ENCODE measurements around the gene COQ8B.

Gene COQ8B

DNA sequence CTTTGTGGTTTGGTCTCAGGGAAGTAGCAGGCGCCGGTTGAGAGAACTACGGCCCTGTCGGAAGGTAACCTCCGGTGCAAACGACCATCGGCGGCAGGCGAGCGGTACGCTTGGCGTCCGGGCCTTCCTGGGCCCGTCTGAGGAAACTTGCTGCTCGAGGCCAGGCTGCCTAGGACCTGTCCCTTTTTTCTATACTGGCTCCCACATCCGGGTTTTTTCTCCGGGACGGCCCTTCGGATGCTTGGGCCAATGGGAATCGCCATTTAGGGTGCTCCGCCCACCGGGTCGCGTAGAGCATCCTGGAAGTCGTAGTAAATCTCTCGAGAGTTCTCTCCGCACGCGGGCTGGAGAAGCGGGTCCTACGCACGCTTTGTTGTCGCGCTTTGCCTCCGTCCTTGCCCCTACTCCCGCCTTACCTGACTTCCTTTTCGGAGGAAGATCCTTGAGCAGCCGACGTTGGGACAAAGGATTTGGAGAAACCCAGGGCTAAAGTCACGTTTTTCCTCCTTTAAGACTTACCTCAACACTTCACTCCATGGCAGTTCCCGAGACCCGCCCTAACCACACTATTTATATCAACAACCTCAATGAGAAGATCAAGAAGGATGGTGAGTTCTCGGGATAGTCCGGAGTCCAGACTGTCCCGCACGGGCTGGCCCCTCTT is 34.3 kb upstream of the COQ8B start, which contains the start of gene SNRPA:
TSS of gene SNRPA (plus strand) at position 330 of the 664 bp plus-strand sequence. CDS start at position 536, 206 bp downstream.
- H3K27ac ChIP-seq (ENCODE audit: low read depth, low read length), result peak within 1 kb of the TSS; percentile 97
- H3K4me1 ChIP-seq (ENCODE audit: control insufficient read depth, insufficient read depth, low read length), result peaks cover 12% of the 10 kb centered on the region
- H3K9ac ChIP-seq (ENCODE audit: low read length), result peak within 1 kb of the TSS; percentile 84
- H3K4me3 ChIP-seq (ENCODE audit: low read length), result peak within 1 kb of the TSS; percentile 94
- no peaks in the 10 kb centered on the region for H3K27me3 ChIP-seq (ENCODE audit: control insufficient read depth, insufficient read depth, low read length)
- no peaks in the 10 kb centered on the region for H3K36me3 ChIP-seq (ENCODE audit: control insufficient read depth, insufficient read depth, low read length)

DNA sequence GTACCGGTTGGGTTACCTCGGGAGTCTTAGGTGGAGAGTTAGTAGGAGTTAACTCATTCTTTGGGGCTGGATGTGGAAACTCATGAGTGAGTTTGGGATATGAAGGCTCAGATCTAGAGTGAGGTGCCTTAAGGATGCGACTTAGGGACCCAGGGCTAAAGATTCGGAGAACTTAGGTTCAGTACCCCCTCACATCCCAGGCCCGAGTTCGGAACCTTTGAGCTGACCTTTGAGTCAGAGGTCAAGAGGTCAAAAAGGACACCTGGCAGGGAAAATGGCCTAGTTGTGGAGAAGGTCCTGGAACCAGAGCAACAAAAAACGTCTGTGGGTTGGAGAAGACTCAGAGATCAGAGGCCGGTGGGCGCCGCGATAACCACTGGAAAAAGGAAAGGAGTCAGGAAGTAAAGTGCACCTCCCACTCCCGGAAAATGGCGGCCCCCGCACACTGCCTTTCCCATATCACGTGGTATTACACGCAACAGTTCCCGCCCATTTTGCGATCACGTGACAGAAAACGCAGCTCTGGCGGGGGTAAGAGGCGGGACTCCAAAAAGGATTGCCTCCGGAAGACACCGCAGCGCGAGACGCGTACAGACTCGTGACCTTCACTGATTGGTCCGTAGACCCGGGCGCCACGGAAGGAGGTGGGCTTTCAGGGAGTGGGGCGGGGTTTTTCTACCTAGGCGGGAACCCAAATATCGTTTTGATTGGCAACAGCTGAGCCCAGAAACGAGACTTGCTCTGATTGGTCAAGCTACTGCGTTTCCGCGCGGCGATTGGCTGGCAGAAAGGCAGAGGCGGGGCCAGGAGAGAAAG is 33.6 kb upstream of the COQ8B start, which contains the start of gene ACTMAP:
TSS of gene ACTMAP (minus strand) at position 420 of the 816 bp plus-strand sequence. CDS start 674 bp downstream, outside the sequence.
- Histone ChIP-seq H3K4me3 (ENCODE audit: low read length) (peak within 1 kb of the TSS; percentile 94), H3K27me3 (ENCODE audit: control insufficient read depth, insufficient read depth, low read length) (no peaks in the 10 kb centered on the region), H3K36me3 (ENCODE audit: control insufficient read depth, insufficient read depth, low read length) (no peaks in the 10 kb centered on the region), H3K9ac (ENCODE audit: low read length) (peak within 1 kb of the TSS; percentile 84), H3K4me1 (ENCODE audit: control insufficient read depth, insufficient read depth, low read length) (peaks cover 12% of the 10 kb centered on the region), H3K27ac (ENCODE audit: low read depth, low read length) (peak within 1 kb of the TSS; percentile 97)

GRCh38 chr19:40747536-40747935 is 30.9 kb upstream of the COQ8B start:
- Histone ChIP-seq H3K4me1 (ENCODE audit: control insufficient read depth, insufficient read depth, low read length) (peaks cover 8% of the 10 kb centered on the region), H3K27me3 (ENCODE audit: control insufficient read depth, insufficient read depth, low read length) (no peaks in the 10 kb centered on the region)

DNA sequence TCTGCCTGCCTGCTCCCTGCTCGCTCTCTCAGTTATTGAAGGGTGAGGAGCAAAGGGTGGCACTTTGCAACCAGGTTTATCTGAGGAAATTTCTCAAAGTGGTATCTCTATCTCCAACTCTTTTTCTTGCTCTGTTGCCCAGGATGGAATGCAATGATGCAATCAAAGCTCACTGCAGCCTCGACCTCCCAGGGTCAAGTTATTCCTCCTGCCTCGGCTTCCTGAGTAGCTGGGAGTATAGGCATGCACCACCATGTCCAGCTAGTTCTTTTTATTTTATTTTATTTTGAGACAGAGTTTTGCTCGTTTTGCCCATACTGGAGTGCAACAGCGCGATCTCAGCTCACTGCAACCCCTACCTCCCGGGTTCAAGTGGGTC is 28.7 kb upstream of the COQ8B start:
- no peaks in the 10 kb centered on the region for H3K27me3 ChIP-seq (ENCODE audit: control insufficient read depth, insufficient read depth, low read length)
- no peak overlapping the region for H3K9ac ChIP-seq (ENCODE audit: low read length)
- peaks cover 5% of the 10 kb centered on the region for H3K4me1 ChIP-seq (ENCODE audit: control insufficient read depth, insufficient read depth, low read length)
- no peak overlapping the region for H3K4me3 ChIP-seq (ENCODE audit: low read length)
- H3K36me3 ChIP-seq (ENCODE audit: control insufficient read depth, insufficient read depth, low read length), result no peaks in the 10 kb centered on the region
- H3K27ac ChIP-seq (ENCODE audit: low read depth, low read length), result no peak overlapping the region

More at GRCh38 chr19:40747536-40747935, 30.9 kb upstream of the COQ8B start:
- no peaks in the 10 kb centered on the region for H3K36me3 ChIP-seq (ENCODE audit: control insufficient read depth, insufficient read depth, low read length)
- no peak overlapping the region for H3K27ac ChIP-seq (ENCODE audit: low read depth, low read length)
- H3K4me3 ChIP-seq (ENCODE audit: low read length), result no peak overlapping the region
- H3K9ac ChIP-seq (ENCODE audit: low read length), result no peak overlapping the region

- Histone ChIP-seq H3K27me3 (ENCODE audit: control insufficient read depth, insufficient read depth, low read length) (no peaks in the 10 kb centered on the region), H3K4me1 (ENCODE audit: control insufficient read depth, insufficient read depth, low read length) (peaks cover 3% of the 10 kb centered on the region), H3K27ac (ENCODE audit: low read depth, low read length) (no peak overlapping the region), H3K4me3 (ENCODE audit: low read length) (no peak overlapping the region), H3K36me3 (ENCODE audit: control insufficient read depth, insufficient read depth, low read length) (peaks cover 3% of the 10 kb centered on the region), H3K9ac (ENCODE audit: low read length) (no peak overlapping the region)
These were observed 28.1 kb upstream of the COQ8B start for GRCh38 chr19:40744554-40745401.

- H3K27me3 ChIP-seq (ENCODE audit: control insufficient read depth, insufficient read depth, low read length), result no peaks in the 10 kb centered on the region
- H3K36me3 ChIP-seq (ENCODE audit: control insufficient read depth, insufficient read depth, low read length), result peaks cover 9% of the 10 kb centered on the region
- H3K27ac ChIP-seq (ENCODE audit: low read depth, low read length), result no peak overlapping the region
- no peak overlapping the region for H3K4me3 ChIP-seq (ENCODE audit: low read length)
- no peaks in the 10 kb centered on the region for H3K4me1 ChIP-seq (ENCODE audit: control insufficient read depth, insufficient read depth, low read length)
- no peak overlapping the region for H3K9ac ChIP-seq (ENCODE audit: low read length)
These were observed 27.2 kb upstream of the COQ8B start for GRCh38 chr19:40743926-40744325.

GRCh38 chr19:40742886-40743285 is 26.2 kb upstream of the COQ8B start:
- Histone ChIP-seq H3K9ac (ENCODE audit: low read length) (no peak overlapping the region), H3K4me3 (ENCODE audit: low read length) (no peak overlapping the region), H3K27ac (ENCODE audit: low read depth, low read length) (no peak overlapping the region), H3K4me1 (ENCODE audit: control insufficient read depth, insufficient read depth, low read length) (no peaks in the 10 kb centered on the region), H3K36me3 (ENCODE audit: control insufficient read depth, insufficient read depth, low read length) (peaks cover 9% of the 10 kb centered on the region), H3K27me3 (ENCODE audit: control insufficient read depth, insufficient read depth, low read length) (no peaks in the 10 kb centered on the region)

DNA sequence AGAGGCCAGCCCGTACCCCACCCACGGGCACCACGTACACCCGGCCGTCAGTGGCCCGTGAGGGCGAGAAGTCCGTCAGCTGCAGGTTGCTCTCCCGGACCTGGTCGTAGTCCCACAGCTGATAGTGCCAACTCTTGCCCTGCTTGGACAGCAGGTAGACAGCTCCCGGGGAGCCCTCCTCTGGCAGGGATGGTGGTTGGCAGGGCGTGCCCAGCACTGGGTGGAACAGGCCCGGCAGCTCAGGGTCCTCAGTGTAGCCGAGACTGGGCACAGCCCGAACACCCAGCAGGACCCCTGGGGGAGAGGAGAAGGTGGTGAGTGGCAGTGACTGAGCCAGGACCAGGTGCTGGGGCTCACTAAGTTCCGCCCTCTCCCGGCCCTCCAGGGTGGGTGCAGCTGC is 25.8 kb upstream of the COQ8B start:
- Histone ChIP-seq H3K4me3 (ENCODE audit: low read length) (no peak overlapping the region), H3K36me3 (ENCODE audit: control insufficient read depth, insufficient read depth, low read length) (peaks cover 10% of the 10 kb centered on the region), H3K4me1 (ENCODE audit: control insufficient read depth, insufficient read depth, low read length) (no peaks in the 10 kb centered on the region), H3K27me3 (ENCODE audit: control insufficient read depth, insufficient read depth, low read length) (no peaks in the 10 kb centered on the region), H3K9ac (ENCODE audit: low read length) (no peak overlapping the region), H3K27ac (ENCODE audit: low read depth, low read length) (no peak overlapping the region)

DNA sequence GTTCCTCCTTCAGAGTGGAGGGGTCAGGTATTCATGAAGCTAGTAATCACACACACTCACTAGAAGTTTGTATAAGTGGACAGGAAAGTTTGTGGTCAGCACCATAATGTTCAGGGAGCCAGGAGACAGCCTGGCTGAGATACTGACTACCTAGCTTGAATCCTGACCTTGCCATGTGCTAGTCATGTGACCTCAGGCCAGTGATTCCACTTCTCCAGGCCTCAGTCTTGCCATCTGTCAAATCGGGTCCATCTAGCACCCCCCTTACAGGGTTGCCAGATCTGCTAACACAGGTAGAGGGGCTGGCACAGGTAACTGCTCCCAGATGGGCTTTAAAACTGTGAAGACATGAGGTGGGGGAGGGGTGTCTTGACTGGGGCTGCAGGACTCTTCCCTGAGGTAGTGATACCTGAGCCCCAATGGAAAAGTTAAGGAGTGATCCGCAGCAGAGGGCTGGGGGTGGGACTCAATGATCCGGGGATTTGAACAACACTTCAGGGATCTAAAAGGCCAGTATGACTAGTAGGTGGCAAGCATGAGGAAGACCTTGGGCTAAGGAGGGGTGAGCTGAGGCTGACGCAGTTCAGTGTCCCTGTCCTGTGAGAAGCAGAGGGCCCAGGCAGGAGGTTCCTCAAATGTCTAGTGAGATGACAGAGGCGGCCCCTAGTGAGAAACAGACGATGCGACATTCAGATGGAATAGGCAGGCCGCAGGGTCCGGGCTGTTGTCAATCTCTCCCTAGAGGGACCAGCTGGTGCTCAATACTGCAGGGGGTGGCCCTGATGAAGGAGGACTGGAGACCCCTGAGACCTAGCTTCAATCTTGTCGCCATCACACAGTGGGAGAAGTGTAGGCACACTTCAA is 25.1 kb upstream of the COQ8B start:
- Histone ChIP-seq H3K36me3 (ENCODE audit: control insufficient read depth, insufficient read depth, low read length) (peaks cover 17% of the 10 kb centered on the region), H3K4me1 (ENCODE audit: control insufficient read depth, insufficient read depth, low read length) (no peaks in the 10 kb centered on the region), H3K4me3 (ENCODE audit: low read length) (no peak overlapping the region), H3K27me3 (ENCODE audit: control insufficient read depth, insufficient read depth, low read length) (no peaks in the 10 kb centered on the region), H3K27ac (ENCODE audit: low read depth, low read length) (no peak overlapping the region), H3K9ac (ENCODE audit: low read length) (no peak overlapping the region)

GRCh38 chr19:40740747-40741146 is 24.1 kb upstream of the COQ8B start:
- no peaks in the 10 kb centered on the region for H3K4me1 ChIP-seq (ENCODE audit: control insufficient read depth, insufficient read depth, low read length)
- peaks cover 19% of the 10 kb centered on the region for H3K36me3 ChIP-seq (ENCODE audit: control insufficient read depth, insufficient read depth, low read length)
- no peak overlapping the region for H3K27ac ChIP-seq (ENCODE audit: low read depth, low read length)
- no peak overlapping the region for H3K9ac ChIP-seq (ENCODE audit: low read length)
- no peak overlapping the region for H3K4me3 ChIP-seq (ENCODE audit: low read length)
- H3K27me3 ChIP-seq (ENCODE audit: control insufficient read depth, insufficient read depth, low read length), result no peaks in the 10 kb centered on the region

DNA sequence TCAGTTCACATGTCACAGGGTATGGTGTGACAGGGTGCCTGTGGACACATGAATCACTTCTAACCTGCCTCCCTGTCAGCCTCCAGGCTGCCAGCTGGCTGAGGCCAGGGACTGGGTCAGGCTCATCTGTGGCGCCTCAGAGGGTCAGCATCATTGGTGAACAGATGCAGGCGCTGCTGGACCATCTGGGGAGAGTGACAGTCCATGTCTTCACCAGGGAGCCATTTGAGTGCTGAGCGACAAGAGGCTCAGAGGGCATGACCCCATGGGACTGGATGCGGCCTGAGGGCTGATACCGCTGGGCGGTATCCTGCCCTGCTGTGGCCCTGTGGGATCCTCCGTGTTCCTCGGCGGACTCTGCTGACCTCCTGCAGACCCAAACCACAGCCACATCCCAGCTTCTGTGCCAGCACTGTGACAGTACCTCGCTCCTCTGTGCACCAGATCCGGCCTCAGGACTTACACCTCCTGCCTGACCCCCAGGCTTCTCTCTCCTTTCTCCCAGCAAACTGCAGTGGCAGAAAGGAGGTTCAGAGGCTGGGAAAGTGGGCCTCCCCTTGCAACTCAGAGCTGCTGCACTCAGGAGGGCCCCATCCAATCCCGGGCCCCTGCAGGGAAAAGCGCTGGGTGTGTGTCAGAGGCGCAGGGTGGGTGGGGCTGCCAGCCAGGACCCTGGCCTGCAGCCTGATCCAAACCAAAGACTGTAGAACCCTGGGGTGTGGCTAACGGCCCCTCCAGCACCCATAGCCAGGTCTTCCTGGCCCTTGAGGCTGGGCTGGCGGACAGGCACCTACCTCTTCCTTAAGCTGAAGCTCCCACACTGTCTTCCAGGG is 23.4 kb upstream of the COQ8B start:
- no peak overlapping the region for H3K9ac ChIP-seq (ENCODE audit: low read length)
- H3K36me3 ChIP-seq (ENCODE audit: control insufficient read depth, insufficient read depth, low read length), result peaks cover 25% of the 10 kb centered on the region
- no peaks in the 10 kb centered on the region for H3K4me1 ChIP-seq (ENCODE audit: control insufficient read depth, insufficient read depth, low read length)
- H3K4me3 ChIP-seq (ENCODE audit: low read length), result no peak overlapping the region
- no peaks in the 10 kb centered on the region for H3K27me3 ChIP-seq (ENCODE audit: control insufficient read depth, insufficient read depth, low read length)
- no peak overlapping the region for H3K27ac ChIP-seq (ENCODE audit: low read depth, low read length)

Data from rectal smooth muscle tissue (tissue), 1 donor.